ENCODE results near the gene TEAD1. TPM values are rescaled to one million over a fixed set of nuclear protein-coding genes. Genes with fewer than 3 reads are reported as not detected.

TEAD1 gene
- total and polyA plus RNA-seq, 10 of the 15 experiments (the other 5 are each of a cell fraction or from before 2014, with no cell fraction given) = 0.01 to 0.59 (median 0.04) TPM; not detected in 6

GRCh38 chr11:12750181-12750580 lies 76.0 kb downstream of the TEAD1 start (continued):
- TF ChIP-seq SKIL (IDR thresholded peaks at IDR 0.05; ENCODE audit: low read depth, poor library complexity, severe bottlenecking) = no peak
- no peak for TF ChIP-seq CREB1 (IDR thresholded peaks at IDR 0.05; ENCODE audit: low read depth)
- no peak for TF ChIP-seq ETV6 (conservative IDR thresholded peaks at IDR 0.05 in 1 of 2, IDR thresholded peaks at IDR 0.05 in 1 of 2; ENCODE audit: borderline replicate concordance in 1 of 2, low read depth in 1 of 2)
- TF ChIP-seq PAX5 (IDR thresholded peaks at IDR 0.05; ENCODE audit: borderline replicate concordance, low read depth, low read length) = no peak
- no peak for TF ChIP-seq NR2F1 (conservative IDR thresholded peaks at IDR 0.05)
- TF ChIP-seq ZBTB33 (IDR thresholded peaks at IDR 0.05) = no peak
- TF ChIP-seq USF2 (IDR thresholded peaks at IDR 0.05; ENCODE audit: borderline replicate concordance, low read depth, low read length) = no peak
- no peak for TF ChIP-seq ZNF687 (IDR thresholded peaks at IDR 0.05)
- no peak for TF ChIP-seq IRF5 (IDR thresholded peaks at IDR 0.05; ENCODE audit: borderline replicate concordance)
- TF ChIP-seq TCF7 (IDR thresholded peaks at IDR 0.05; ENCODE audit: borderline replicate concordance) = no peak
- TF ChIP-seq STAT1 (conservative IDR thresholded peaks at IDR 0.05) = no peak
- TF ChIP-seq MAX (IDR thresholded peaks at IDR 0.05; ENCODE audit: low read depth, low read length) = no peak
